ENCODE data around the gene NT5C3A.
"Not testable (repeated sequence)": the region's sequence is repeated elsewhere in the genome, so short reads cannot be mapped to it uniquely, and the experiment has no call there.

NT5C3A gene

GRCh38 chr7:32966489-32967267, 95.9 kb downstream of the NT5C3A start:
- DNase-seq = not testable (repeated sequence)

- not testable (repeated sequence) for DNase-seq
Observed at GRCh38 chr7:32964461-32965159, 98.0 kb downstream of the NT5C3A start.
